Esophagus muscularis mucosa (tissue), 3 donors: ENCODE results near the gene BCR.

Experiments
- POLR2A ChIP-seq: fragments of 450-650 bp; IDR thresholded peaks from one replicate; pipeline ENCODE4 v1.6.1; 2017; ENCODE audit warnings: antibody characterized with exemption, moderate library complexity, mild to moderate bottlenecking, low read depth
- TF ChIP-seq, protein P1 (sequence below), 3 experiments: fragments of 200-600 bp in 2 of 3; fragments of 450-650 bp in 1 of 3; sonication (generic) in 2 of 3; IDR thresholded peaks; one replicate each; pipeline ENCODE4 v1.5.1; 2017 to 2019; ENCODE audit warnings: antibody characterized with exemption in 3 of 3, mild to moderate bottlenecking in 2 of 3, moderate library complexity in 1 of 3

DNA sequence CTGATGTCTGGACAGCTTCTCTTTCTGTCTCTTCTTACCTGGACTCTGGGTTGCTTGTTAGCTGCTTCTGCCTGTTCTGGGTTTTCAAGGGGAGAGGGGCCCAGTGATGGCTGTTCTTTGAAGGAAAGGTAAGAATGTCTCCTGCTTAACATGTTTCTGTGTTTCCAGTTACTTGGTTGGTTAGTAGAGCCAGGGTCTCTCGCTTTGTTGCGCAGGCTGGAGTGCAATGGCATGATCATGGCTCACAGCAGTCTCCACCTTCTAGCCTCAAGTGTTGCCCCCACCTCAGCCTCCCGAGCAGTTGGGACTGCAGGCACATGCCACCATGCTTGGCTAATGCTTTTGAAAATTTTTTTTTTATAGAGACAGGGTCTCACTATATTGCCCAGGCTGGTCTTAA, 126.6 kb downstream of the BCR start:
- TF ChIP-seq POLR2A, result no peak
- TF ChIP-seq, protein P1, sequence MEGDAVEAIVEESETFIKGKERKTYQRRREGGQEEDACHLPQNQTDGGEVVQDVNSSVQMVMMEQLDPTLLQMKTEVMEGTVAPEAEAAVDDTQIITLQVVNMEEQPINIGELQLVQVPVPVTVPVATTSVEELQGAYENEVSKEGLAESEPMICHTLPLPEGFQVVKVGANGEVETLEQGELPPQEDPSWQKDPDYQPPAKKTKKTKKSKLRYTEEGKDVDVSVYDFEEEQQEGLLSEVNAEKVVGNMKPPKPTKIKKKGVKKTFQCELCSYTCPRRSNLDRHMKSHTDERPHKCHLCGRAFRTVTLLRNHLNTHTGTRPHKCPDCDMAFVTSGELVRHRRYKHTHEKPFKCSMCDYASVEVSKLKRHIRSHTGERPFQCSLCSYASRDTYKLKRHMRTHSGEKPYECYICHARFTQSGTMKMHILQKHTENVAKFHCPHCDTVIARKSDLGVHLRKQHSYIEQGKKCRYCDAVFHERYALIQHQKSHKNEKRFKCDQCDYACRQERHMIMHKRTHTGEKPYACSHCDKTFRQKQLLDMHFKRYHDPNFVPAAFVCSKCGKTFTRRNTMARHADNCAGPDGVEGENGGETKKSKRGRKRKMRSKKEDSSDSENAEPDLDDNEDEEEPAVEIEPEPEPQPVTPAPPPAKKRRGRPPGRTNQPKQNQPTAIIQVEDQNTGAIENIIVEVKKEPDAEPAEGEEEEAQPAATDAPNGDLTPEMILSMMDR (IDR thresholded peaks at IDR 0.05), result no peak
